Parathyroid adenoma (tissue), 2 donors: ENCODE results near the gene CASKIN1.

Experiments
- H2AFZ ChIP-seq: fragments of 300-600 bp; sonication (generic); one replicate; pipeline ENCODE4 v1.7.0; 2017; ENCODE audit warnings: antibody characterized with exemption, mild to moderate bottlenecking
- H3K27ac ChIP-seq: fragments of 300-600 bp; sonication (generic); one replicate; pipeline ENCODE4 v1.7.0; 2017
- H3K27me3 ChIP-seq: fragments of 300-600 bp; sonication (generic); one replicate; pipeline ENCODE4 v1.7.0; 2017; ENCODE audit warnings: low read length; ENCODE audit not compliant: control insufficient read depth, insufficient read depth
- H3K36me3 ChIP-seq: fragments of 300-600 bp; sonication (generic); one replicate; pipeline ENCODE4 v1.7.0; 2017; ENCODE audit warnings: low read length; ENCODE audit not compliant: control insufficient read depth, insufficient read depth
- H3K4me1 ChIP-seq: fragments of 300-600 bp; sonication (generic); one replicate; pipeline ENCODE4 v1.7.0; 2017; ENCODE audit warnings: control low read depth
- H3K4me2 ChIP-seq: fragments of 300-600 bp; sonication (generic); one replicate; pipeline ENCODE4 v1.7.0; 2017; ENCODE audit warnings: low read length
- H3K4me3 ChIP-seq: fragments of 300-600 bp; sonication (generic); one replicate; pipeline ENCODE4 v1.7.0; 2017; ENCODE audit warnings: low read depth, low read length
- H3K79me2 ChIP-seq: fragments of 300-600 bp; sonication (generic); one replicate; pipeline ENCODE4 v1.7.0; 2017; ENCODE audit warnings: control low read depth
- H3K9ac ChIP-seq: fragments of 300-600 bp; sonication (generic); one replicate; pipeline ENCODE4 v1.7.0; 2017; ENCODE audit warnings: mild to moderate bottlenecking
- H3K9me3 ChIP-seq: fragments of 300-600 bp; sonication (generic); one replicate; pipeline ENCODE4 v1.7.0; 2017; ENCODE audit warnings: low read length; ENCODE audit not compliant: control insufficient read depth
- TF ChIP-seq, protein P1 (sequence below): fragments of 300-600 bp; sonication (generic); IDR thresholded peaks from one replicate; pipeline ENCODE4 v1.7.0; 2017; ENCODE audit warnings: antibody characterized with exemption, mild to moderate bottlenecking
- donor health status: primary hyperparathyroidism.

The CASKIN1 gene

DNA sequence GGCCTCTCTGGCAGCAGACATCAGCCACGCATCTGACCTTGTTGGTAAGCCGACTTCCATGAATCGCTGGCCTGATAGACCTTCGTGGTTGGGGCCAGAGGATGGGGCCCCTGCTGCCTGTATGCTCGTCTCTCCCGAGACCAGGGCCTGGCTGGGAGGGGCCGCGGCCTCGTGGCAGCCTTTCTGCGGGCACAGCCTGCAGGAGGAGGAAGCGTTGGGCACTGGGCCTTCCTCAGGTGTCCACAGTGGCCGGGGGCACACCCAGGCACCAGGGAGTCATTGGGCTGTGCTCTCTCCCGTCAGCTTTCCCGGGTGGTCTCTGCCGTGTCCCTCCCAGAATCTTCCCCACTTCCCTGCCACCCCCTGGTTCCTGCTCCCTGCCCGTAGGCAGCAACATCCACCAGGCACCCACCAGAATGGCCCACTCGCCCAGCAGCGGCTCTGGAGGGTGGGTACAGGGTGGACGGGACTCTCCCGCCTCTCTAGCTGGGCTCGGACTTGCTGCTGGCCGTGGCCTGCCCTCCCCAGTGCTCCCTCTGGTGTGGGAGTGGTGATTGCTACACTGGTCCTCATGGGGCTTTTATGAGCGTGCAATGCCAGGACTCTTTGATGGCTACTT is 33.3 kb upstream of the CASKIN1 start:
- H3K27ac ChIP-seq = no peak overlapping the region
- H3K4me3 ChIP-seq = no peak overlapping the region
- H3K4me1 ChIP-seq = no peaks in the 10 kb centered on the region
- no peaks in the 10 kb centered on the region for H3K36me3 ChIP-seq
- H2AFZ ChIP-seq = no peak overlapping the region
- H3K79me2 ChIP-seq = peaks cover 20% of the 10 kb centered on the region
- TF ChIP-seq, protein P1, sequence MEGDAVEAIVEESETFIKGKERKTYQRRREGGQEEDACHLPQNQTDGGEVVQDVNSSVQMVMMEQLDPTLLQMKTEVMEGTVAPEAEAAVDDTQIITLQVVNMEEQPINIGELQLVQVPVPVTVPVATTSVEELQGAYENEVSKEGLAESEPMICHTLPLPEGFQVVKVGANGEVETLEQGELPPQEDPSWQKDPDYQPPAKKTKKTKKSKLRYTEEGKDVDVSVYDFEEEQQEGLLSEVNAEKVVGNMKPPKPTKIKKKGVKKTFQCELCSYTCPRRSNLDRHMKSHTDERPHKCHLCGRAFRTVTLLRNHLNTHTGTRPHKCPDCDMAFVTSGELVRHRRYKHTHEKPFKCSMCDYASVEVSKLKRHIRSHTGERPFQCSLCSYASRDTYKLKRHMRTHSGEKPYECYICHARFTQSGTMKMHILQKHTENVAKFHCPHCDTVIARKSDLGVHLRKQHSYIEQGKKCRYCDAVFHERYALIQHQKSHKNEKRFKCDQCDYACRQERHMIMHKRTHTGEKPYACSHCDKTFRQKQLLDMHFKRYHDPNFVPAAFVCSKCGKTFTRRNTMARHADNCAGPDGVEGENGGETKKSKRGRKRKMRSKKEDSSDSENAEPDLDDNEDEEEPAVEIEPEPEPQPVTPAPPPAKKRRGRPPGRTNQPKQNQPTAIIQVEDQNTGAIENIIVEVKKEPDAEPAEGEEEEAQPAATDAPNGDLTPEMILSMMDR = no peak
- H3K27me3 ChIP-seq = no peaks in the 10 kb centered on the region
- no peak overlapping the region for H3K4me2 ChIP-seq
- H3K9me3 ChIP-seq = no peaks in the 10 kb centered on the region
- no peak overlapping the region for H3K9ac ChIP-seq

DNA sequence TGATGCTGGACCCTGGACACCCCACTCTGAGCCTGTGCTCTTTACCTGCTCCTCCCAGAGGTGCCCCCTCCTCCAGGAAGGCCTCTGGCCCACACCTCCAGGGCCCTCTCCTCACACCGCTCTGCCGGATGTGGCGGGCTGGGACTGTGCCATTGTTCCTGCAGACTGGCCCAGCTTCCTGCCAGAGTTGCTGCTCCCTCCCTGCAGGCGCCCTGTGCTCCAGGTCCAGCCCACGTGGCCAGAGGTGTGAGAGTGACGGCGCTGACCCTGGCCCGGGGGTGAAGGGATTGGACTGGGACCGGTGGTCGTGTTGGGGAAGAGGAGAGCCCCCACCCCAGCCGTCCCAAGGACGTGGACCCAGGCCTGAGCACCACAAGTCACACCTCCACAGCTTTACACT is 32.7 kb upstream of the CASKIN1 start:
- Histone ChIP-seq H3K27ac (no peak overlapping the region), H3K36me3 (no peaks in the 10 kb centered on the region), H3K4me1 (no peaks in the 10 kb centered on the region), H3K9ac (no peak overlapping the region), H3K4me3 (no peak overlapping the region), H3K79me2 (peaks cover 26% of the 10 kb centered on the region), H3K27me3 (no peaks in the 10 kb centered on the region), H2AFZ (no peak overlapping the region), H3K4me2 (no peak overlapping the region), H3K9me3 (no peaks in the 10 kb centered on the region)
- TF ChIP-seq, protein P1 = no peak

- Histone ChIP-seq H3K9ac (no peak overlapping the region), H3K4me1 (no peaks in the 10 kb centered on the region), H3K27me3 (no peaks in the 10 kb centered on the region), H3K9me3 (no peaks in the 10 kb centered on the region), H3K4me3 (no peak overlapping the region), H3K79me2 (peaks cover 27% of the 10 kb centered on the region), H3K36me3 (no peaks in the 10 kb centered on the region), H3K4me2 (no peak overlapping the region), H3K27ac (no peak overlapping the region), H2AFZ (no peak overlapping the region)
- TF ChIP-seq, protein P1 = no peak
Observed at GRCh38 chr16:2228161-2228824, 31.9 kb upstream of the CASKIN1 start.

GRCh38 chr16:2226918-2227317 is 30.5 kb upstream of the CASKIN1 start:
- no peak overlapping the region for H3K9ac ChIP-seq
- H3K4me3 ChIP-seq = no peak overlapping the region
- peaks cover 27% of the 10 kb centered on the region for H3K79me2 ChIP-seq
- no peak overlapping the region for H3K4me2 ChIP-seq
- TF ChIP-seq, protein P1 = no peak
- no peaks in the 10 kb centered on the region for H3K36me3 ChIP-seq
- H3K27me3 ChIP-seq = no peaks in the 10 kb centered on the region
- H2AFZ ChIP-seq = no peak overlapping the region
- H3K4me1 ChIP-seq = no peaks in the 10 kb centered on the region
- H3K9me3 ChIP-seq = no peaks in the 10 kb centered on the region
- H3K27ac ChIP-seq = no peak overlapping the region
